HepG2 (cell line): ENCODE measurements around the gene GSG1. TPM values are rescaled to one million over a fixed set of nuclear protein-coding genes. Genes with fewer than 3 reads are reported as not detected.

ENCODE experiments used
- CCDC6 ChIP-seq: sonication (generic); formaldehyde crosslinking; IDR thresholded peaks from 2 replicates; pipeline ENCODE4 v1.8.1; 2022; ENCODE audit warnings: mild to moderate bottlenecking, missing genetic modification reagents, moderate library complexity
- GZF1 ChIP-seq: sonication (generic); formaldehyde crosslinking; IDR thresholded peaks from 2 replicates; pipeline ENCODE4 v1.5.1; 2020; ENCODE audit warnings: mild to moderate bottlenecking, missing genetic modification reagents
- MAFK ChIP-seq, 2 experiments: IDR thresholded peaks in 1 of 2; conservative IDR thresholded peaks in 1 of 2; 2 replicates each; pipeline ENCODE4 v1.6.1; 2011; ENCODE audit warnings: improper control_type of control experiment in 2 of 2, low read length in 2 of 2
- NONO ChIP-seq, 2 experiments: fragments of 450-650 bp in 1 of 2; sonication (generic) in 1 of 2; formaldehyde crosslinking in 1 of 2; IDR thresholded peaks in 1 of 2; conservative IDR thresholded peaks in 1 of 2; 2 replicates each; pipeline versions ENCODE4 v1.6.1 to v1.8.0; 2017 to 2022; ENCODE audit warnings: mild to moderate bottlenecking in 1 of 2, missing genetic modification reagents in 1 of 2, moderate library complexity in 1 of 2
- POGZ ChIP-seq: sonication (generic); formaldehyde crosslinking; IDR thresholded peaks from 2 replicates; pipeline ENCODE4 v1.4.0; 2020; ENCODE audit warnings: mild to moderate bottlenecking, missing genetic modification reagents
- TARDBP ChIP-seq: sonication (generic); formaldehyde crosslinking; IDR thresholded peaks from 2 replicates; pipeline ENCODE4 v1.8.0; 2022; ENCODE audit warnings: mild to moderate bottlenecking, missing genetic modification reagents
- ZBTB3 ChIP-seq: sonication (generic); formaldehyde crosslinking; IDR thresholded peaks from 2 replicates; pipeline ENCODE4 v1.4.0; 2020; ENCODE audit warnings: low read depth, mild to moderate bottlenecking, moderate library complexity, missing genetic modification reagents, borderline replicate concordance
- ZFP36L1 ChIP-seq: sonication (generic); formaldehyde crosslinking; IDR thresholded peaks from 2 replicates; pipeline ENCODE4 v1.8.0; 2022; ENCODE audit warnings: mild to moderate bottlenecking, missing genetic modification reagents, moderate library complexity
- ZNF335 ChIP-seq: sonication (generic); formaldehyde crosslinking; IDR thresholded peaks from 2 replicates; pipeline ENCODE4 v1.4.0; 2020; ENCODE audit warnings: missing genetic modification reagents
- ZNF615 ChIP-seq: sonication (generic); formaldehyde crosslinking; IDR thresholded peaks from 2 replicates; pipeline ENCODE4 v1.5.0; 2020; ENCODE audit warnings: mild to moderate bottlenecking, missing genetic modification reagents, borderline replicate concordance
- ZNF724P ChIP-seq: sonication (generic); formaldehyde crosslinking; IDR thresholded peaks from 2 replicates; pipeline ENCODE4 v1.8.0; 2022; ENCODE audit warnings: missing genetic modification reagents, borderline replicate concordance
- polyA plus RNA-seq, 8 experiments: library from polyadenylated mRNA; depleted of rRNA in 3 of 8; stranded (reverse) in 7 of 8; unstranded in 1 of 8; fragments of >200 nt; fragmentation: Illumina TruSeq in 4 of 8; extraction: Trizol in 4 of 8; gene quantifications; 2 replicates each; pipeline versions ENCODE4 v1.2.1 to v1.2.3, GENCODE V29; 2011 to 2016; ENCODE audit warnings: low read depth in 4 of 8, missing spikeins in 1 of 8, mixed read lengths in 1 of 8; ENCODE audit not compliant: insufficient read depth in 1 of 8
- total RNA-seq, 5 experiments: library from RNA; depleted of rRNA; stranded (reverse); fragments of >200 nt; fragmentation: Illumina TruSeq; extraction: Trizol; gene quantifications; 2 replicates each; pipeline ENCODE4 v1.2.3, GENCODE V29; 2016; ENCODE audit warnings: low read depth in 1 of 5
- TF ChIP-seq, protein P1 (sequence below): sonication (generic); formaldehyde crosslinking; IDR thresholded peaks from 2 replicates; pipeline ENCODE4 v1.4.0; 2020; ENCODE audit warnings: missing genetic modification reagents, borderline replicate concordance
- TF ChIP-seq, protein P2 (sequence below): sonication (generic); formaldehyde crosslinking; IDR thresholded peaks from 2 replicates; pipeline ENCODE4 v1.4.0; 2020; ENCODE audit warnings: missing genetic modification reagents
- TF ChIP-seq, protein P3 (sequence below): sonication (generic); formaldehyde crosslinking; IDR thresholded peaks from 2 replicates; pipeline ENCODE4 v1.8.0; 2022; ENCODE audit warnings: missing genetic modification reagents, mild to moderate bottlenecking, inconsistent platforms, borderline replicate concordance
- TF ChIP-seq, protein P4 (sequence below): sonication (generic); formaldehyde crosslinking; IDR thresholded peaks from 2 replicates; pipeline ENCODE4 v1.5.1; 2020; ENCODE audit warnings: mild to moderate bottlenecking, missing genetic modification reagents, borderline replicate concordance

The GSG1 gene
- total and polyA plus RNA-seq, 2 of the 13 experiments (the other 11 are each of a cell fraction or from before 2014, with no cell fraction given), result not detected

DNA sequence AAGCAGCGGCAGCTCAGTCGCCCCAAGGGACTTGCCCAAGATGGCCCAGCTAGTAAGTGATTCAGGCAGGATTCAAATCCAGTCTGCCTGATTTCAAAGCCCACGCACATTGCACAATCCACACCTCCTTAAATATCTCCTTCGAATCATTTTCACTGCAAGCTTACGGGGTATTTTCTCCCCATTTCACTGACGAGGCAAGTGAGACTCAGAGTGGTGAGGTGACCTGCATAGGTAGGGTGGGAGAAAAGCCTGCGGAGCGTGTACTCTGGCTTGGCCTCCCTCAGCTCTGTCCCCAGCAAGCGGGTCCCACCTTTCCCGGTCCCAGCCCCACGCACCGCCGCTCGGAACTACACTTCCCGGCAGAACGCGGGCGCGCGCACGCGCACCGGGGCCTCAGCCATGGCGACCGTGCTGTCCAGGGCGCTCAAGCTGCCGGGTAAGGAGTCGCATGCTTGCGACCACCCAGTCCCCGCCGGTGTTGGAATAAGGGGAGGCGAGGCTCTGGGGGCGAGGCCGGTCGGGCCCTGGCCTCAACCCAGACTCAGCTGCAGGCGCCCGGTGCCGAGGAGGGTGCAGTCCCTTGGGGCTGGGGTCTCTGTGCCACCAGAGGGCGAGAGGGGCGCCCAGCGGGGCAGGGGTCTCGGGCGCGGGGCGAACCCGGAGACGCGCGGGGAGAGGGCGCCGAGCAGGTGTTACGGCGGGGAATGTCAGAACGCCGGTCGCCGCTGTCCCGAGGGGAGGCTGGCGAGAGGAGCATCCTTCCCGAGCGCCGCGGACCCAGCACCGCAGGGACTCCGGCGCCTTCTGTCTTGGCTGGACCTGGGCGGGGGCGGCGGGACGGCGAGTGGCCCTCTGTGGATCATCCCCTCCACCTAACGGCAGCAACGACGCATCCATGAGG, 59.2 kb downstream of the GSG1 start, which contains the start of gene FAM234B (continued):
- TF ChIP-seq ZFP36L1 (no peak), GZF1 (CRISPR knock-in tag) (no peak), ZBTB3 (CRISPR knock-in tag) (no peak), ZNF615 (CRISPR knock-in tag) (no peak), ZNF724P (CRISPR knock-in tag) (no peak), POGZ (CRISPR knock-in tag) (peak; percentile 69; the same call in 1 of the 2 replicates), TARDBP (CRISPR knock-in tag) (0 out of 2 replicates have a peak, but pooled peaks have one; percentile 70), NONO (IDR thresholded peaks at IDR 0.05) (no peak), NONO (CRISPR knock-in tag; conservative IDR thresholded peaks at IDR 0.05) (peak; percentile 86), MAFK (conservative IDR thresholded peaks at IDR 0.05 in 1 of 2, IDR thresholded peaks at IDR 0.05 in 1 of 2; ENCODE audit: low read length in 2 of 2) (no peak), CCDC6 (CRISPR knock-in tag) (no peak; the same call in 1 of the 2 replicates), ZNF335 (CRISPR knock-in tag) (peak; percentile 71; the same call in 1 of the 2 replicates)
- TF ChIP-seq, protein P1, sequence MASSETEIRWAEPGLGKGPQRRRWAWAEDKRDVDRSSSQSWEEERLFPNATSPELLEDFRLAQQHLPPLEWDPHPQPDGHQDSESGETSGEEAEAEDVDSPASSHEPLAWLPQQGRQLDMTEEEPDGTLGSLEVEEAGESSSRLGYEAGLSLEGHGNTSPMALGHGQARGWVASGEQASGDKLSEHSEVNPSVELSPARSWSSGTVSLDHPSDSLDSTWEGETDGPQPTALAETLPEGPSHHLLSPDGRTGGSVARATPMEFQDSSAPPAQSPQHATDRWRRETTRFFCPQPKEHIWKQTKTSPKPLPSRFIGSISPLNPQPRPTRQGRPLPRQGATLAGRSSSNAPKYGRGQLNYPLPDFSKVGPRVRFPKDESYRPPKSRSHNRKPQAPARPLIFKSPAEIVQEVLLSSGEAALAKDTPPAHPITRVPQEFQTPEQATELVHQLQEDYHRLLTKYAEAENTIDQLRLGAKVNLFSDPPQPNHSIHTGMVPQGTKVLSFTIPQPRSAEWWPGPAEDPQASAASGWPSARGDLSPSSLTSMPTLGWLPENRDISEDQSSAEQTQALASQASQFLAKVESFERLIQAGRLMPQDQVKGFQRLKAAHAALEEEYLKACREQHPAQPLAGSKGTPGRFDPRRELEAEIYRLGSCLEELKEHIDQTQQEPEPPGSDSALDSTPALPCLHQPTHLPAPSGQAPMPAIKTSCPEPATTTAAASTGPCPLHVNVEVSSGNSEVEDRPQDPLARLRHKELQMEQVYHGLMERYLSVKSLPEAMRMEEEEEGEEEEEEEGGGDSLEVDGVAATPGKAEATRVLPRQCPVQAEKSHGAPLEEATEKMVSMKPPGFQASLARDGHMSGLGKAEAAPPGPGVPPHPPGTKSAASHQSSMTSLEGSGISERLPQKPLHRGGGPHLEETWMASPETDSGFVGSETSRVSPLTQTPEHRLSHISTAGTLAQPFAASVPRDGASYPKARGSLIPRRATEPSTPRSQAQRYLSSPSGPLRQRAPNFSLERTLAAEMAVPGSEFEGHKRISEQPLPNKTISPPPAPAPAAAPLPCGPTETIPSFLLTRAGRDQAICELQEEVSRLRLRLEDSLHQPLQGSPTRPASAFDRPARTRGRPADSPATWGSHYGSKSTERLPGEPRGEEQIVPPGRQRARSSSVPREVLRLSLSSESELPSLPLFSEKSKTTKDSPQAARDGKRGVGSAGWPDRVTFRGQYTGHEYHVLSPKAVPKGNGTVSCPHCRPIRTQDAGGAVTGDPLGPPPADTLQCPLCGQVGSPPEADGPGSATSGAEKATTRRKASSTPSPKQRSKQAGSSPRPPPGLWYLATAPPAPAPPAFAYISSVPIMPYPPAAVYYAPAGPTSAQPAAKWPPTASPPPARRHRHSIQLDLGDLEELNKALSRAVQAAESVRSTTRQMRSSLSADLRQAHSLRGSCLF (CRISPR knock-in tag), result no peak
- TF ChIP-seq, protein P2, sequence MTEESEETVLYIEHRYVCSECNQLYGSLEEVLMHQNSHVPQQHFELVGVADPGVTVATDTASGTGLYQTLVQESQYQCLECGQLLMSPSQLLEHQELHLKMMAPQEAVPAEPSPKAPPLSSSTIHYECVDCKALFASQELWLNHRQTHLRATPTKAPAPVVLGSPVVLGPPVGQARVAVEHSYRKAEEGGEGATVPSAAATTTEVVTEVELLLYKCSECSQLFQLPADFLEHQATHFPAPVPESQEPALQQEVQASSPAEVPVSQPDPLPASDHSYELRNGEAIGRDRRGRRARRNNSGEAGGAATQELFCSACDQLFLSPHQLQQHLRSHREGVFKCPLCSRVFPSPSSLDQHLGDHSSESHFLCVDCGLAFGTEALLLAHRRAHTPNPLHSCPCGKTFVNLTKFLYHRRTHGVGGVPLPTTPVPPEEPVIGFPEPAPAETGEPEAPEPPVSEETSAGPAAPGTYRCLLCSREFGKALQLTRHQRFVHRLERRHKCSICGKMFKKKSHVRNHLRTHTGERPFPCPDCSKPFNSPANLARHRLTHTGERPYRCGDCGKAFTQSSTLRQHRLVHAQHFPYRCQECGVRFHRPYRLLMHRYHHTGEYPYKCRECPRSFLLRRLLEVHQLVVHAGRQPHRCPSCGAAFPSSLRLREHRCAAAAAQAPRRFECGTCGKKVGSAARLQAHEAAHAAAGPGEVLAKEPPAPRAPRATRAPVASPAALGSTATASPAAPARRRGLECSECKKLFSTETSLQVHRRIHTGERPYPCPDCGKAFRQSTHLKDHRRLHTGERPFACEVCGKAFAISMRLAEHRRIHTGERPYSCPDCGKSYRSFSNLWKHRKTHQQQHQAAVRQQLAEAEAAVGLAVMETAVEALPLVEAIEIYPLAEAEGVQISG (CRISPR knock-in tag), result peak; percentile 77
- TF ChIP-seq, protein P3, sequence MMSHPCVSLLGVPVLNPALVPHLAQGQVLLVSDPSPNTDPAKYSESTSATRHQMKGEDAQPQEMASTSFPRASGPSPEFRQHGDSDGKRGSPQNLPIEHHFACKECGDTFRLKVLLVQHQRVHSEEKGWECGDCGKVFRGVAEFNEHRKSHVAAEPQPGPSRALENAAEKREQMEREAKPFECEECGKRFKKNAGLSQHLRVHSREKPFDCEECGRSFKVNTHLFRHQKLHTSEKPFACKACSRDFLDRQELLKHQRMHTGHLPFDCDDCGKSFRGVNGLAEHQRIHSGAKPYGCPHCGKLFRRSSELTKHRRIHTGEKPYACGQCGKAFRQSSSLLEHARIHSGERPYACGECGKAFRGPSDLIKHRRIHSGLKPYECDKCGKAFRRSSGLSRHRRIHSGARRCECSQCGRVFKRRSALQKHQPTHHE (CRISPR knock-in tag), result 0 out of 2 replicates have a peak, but pooled peaks have one; percentile 53
- TF ChIP-seq, protein P4, sequence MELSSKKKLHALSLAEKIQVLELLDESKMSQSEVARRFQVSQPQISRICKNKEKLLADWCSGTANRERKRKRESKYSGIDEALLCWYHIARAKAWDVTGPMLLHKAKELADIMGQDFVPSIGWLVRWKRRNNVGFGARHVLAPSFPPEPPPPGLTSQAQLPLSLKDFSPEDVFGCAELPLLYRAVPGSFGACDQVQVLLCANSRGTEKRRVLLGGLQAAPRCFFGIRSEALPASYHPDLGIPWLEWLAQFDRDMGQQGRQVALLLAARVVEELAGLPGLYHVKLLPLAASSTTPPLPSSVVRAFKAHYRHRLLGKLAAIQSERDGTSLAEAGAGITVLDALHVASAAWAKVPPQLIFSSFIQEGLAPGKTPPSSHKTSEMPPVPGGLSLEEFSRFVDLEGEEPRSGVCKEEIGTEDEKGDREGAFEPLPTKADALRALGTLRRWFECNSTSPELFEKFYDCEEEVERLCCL (CRISPR knock-in tag), result 0 out of 2 replicates have a peak, but pooled peaks have one; percentile 43
